OCI-LY1 (cell line): ENCODE measurements around the gene SLC22A1.

Source experiments
- H2AFZ ChIP-seq: fragments of 200-600 bp; sonication (generic), shearing (Covaris generic); 2 replicates; pipeline ENCODE4 v1.6.0; 2014; ENCODE audit warnings: antibody characterized with exemption, mild to moderate bottlenecking, low read length
- H3F3A ChIP-seq: fragments of 200-600 bp; sonication (generic), shearing (Covaris generic); 2 replicates; pipeline ENCODE4 v1.6.0; 2014; ENCODE audit warnings: mild to moderate bottlenecking, antibody characterized with exemption, low read length, moderate library complexity; ENCODE audit not compliant: insufficient read depth
- H3K27ac ChIP-seq: fragments of 200-600 bp; sonication (generic); 2 replicates; pipeline ENCODE4 v1.5.1; 2014; ENCODE audit warnings: low read length, mixed run types, mild to moderate bottlenecking, low read depth; ENCODE audit not compliant: poor library complexity, severe bottlenecking
- H3K27me3 ChIP-seq: fragments of 200-600 bp; sonication (generic); 2 replicates; pipeline ENCODE4 v1.6.0; 2014; ENCODE audit warnings: antibody characterized with exemption, mild to moderate bottlenecking, low read length, moderate library complexity; ENCODE audit not compliant: insufficient read depth
- H3K36me3 ChIP-seq: fragments of 200-600 bp; sonication (generic); 2 replicates; pipeline ENCODE4 v1.6.1; 2014; ENCODE audit warnings: mild to moderate bottlenecking, antibody characterized with exemption, low read length, moderate library complexity, mixed read lengths; ENCODE audit not compliant: insufficient read depth
- H3K4me1 ChIP-seq: fragments of 200-600 bp; sonication (generic); 2 replicates; pipeline ENCODE4 v1.5.1; 2014; ENCODE audit warnings: mild to moderate bottlenecking, low read length, moderate library complexity; ENCODE audit not compliant: insufficient read depth, severe bottlenecking
- H3K4me2 ChIP-seq: fragments of 200-600 bp; sonication (generic), shearing (Covaris generic); 2 replicates; pipeline ENCODE4 v1.6.1; 2014; ENCODE audit warnings: low read length
- H3K4me3 ChIP-seq: fragments of 200-600 bp; sonication (generic); 2 replicates; pipeline ENCODE4 v1.5.1; 2014; ENCODE audit warnings: low read length, low read depth, mild to moderate bottlenecking, mixed read lengths; ENCODE audit not compliant: poor library complexity, severe bottlenecking
- H3K79me2 ChIP-seq: fragments of 200-600 bp; shearing (Covaris generic); 2 replicates; pipeline ENCODE4 v1.6.1; 2016; ENCODE audit warnings: mixed run types, low read length, mixed read lengths; ENCODE audit not compliant: insufficient read depth
- H3K9ac ChIP-seq: fragments of 200-600 bp; sonication (generic), shearing (Covaris generic); 2 replicates; pipeline ENCODE4 v1.6.1; 2014; ENCODE audit warnings: mild to moderate bottlenecking, low read length, mixed read lengths
- H3K9me2 ChIP-seq: fragments of 200-600 bp; sonication (generic), shearing (Covaris generic); 2 replicates; pipeline ENCODE4 v1.6.1; 2014; ENCODE audit warnings: low read depth, mild to moderate bottlenecking, low read length, mixed read lengths
- H3K9me3 ChIP-seq: fragments of 200-600 bp; shearing (Covaris generic); 2 replicates; pipeline ENCODE4 v1.6.1; 2014; ENCODE audit warnings: low read length, mixed read lengths
- H4K20me1 ChIP-seq: fragments of 200-600 bp; sonication (generic), shearing (Covaris generic); 2 replicates; pipeline ENCODE4 v1.6.0; 2016; ENCODE audit warnings: mild to moderate bottlenecking, low read length; ENCODE audit not compliant: insufficient read depth
- EZH2 ChIP-seq: fragments of 200-600 bp; sonication (generic), shearing (Covaris generic); IDR thresholded peaks from 2 replicates; pipeline ENCODE4 v1.8.0; 2017; ENCODE audit warnings: borderline replicate concordance, mixed run types, mild to moderate bottlenecking, antibody characterized with exemption, low read length, moderate library complexity, mixed read lengths
- TF ChIP-seq, protein P1 (sequence below): fragments of 200-600 bp; sonication (generic), shearing (Covaris generic); IDR thresholded peaks from 2 replicates; pipeline ENCODE4 v1.5.1; 2017; ENCODE audit warnings: mild to moderate bottlenecking, antibody characterized with exemption, low read length, moderate library complexity, mixed read lengths

Gene SLC22A1

GRCh38 chr6:160194808-160195207 is 73.2 kb downstream of the SLC22A1 start:
- Histone ChIP-seq H3K9me3 (0 out of 2 replicates have a peak, but pooled peaks cover 3% of the 10 kb centered on the region), H3F3A (no peaks in the 10 kb centered on the region)
- no peak for TF ChIP-seq EZH2

GRCh38 chr6:160197662-160198061 is 76.0 kb downstream of the SLC22A1 start:
- no peaks in the 10 kb centered on the region for H3F3A ChIP-seq
- no peaks in the 10 kb centered on the region for H3K9me2 ChIP-seq
- no peaks in the 10 kb centered on the region for H3K79me2 ChIP-seq
- no peaks in the 10 kb centered on the region for H3K36me3 ChIP-seq
- H3K4me1 ChIP-seq: no peaks in the 10 kb centered on the region
- no peak overlapping the region for H3K27ac ChIP-seq
- H2AFZ ChIP-seq: no peak overlapping the region
- H3K4me2 ChIP-seq: no peak overlapping the region
- H3K9me3 ChIP-seq: 0 out of 2 replicates have a peak, but pooled peaks cover 3% of the 10 kb centered on the region
- no peaks in the 10 kb centered on the region for H3K27me3 ChIP-seq
- TF ChIP-seq, protein P1, sequence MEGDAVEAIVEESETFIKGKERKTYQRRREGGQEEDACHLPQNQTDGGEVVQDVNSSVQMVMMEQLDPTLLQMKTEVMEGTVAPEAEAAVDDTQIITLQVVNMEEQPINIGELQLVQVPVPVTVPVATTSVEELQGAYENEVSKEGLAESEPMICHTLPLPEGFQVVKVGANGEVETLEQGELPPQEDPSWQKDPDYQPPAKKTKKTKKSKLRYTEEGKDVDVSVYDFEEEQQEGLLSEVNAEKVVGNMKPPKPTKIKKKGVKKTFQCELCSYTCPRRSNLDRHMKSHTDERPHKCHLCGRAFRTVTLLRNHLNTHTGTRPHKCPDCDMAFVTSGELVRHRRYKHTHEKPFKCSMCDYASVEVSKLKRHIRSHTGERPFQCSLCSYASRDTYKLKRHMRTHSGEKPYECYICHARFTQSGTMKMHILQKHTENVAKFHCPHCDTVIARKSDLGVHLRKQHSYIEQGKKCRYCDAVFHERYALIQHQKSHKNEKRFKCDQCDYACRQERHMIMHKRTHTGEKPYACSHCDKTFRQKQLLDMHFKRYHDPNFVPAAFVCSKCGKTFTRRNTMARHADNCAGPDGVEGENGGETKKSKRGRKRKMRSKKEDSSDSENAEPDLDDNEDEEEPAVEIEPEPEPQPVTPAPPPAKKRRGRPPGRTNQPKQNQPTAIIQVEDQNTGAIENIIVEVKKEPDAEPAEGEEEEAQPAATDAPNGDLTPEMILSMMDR: no peak
- no peak for TF ChIP-seq EZH2
- no peak overlapping the region for H3K9ac ChIP-seq
- no peaks in the 10 kb centered on the region for H4K20me1 ChIP-seq
- H3K4me3 ChIP-seq: no peak overlapping the region

More at GRCh38 chr6:160194808-160195207, 73.2 kb downstream of the SLC22A1 start:
- no peak overlapping the region for H3K9ac ChIP-seq
- no peak overlapping the region for H3K4me3 ChIP-seq
- H3K9me2 ChIP-seq: no peaks in the 10 kb centered on the region
- no peaks in the 10 kb centered on the region for H3K36me3 ChIP-seq
- H3K4me1 ChIP-seq: no peaks in the 10 kb centered on the region
- H3K27me3 ChIP-seq: no peaks in the 10 kb centered on the region
- no peak overlapping the region for H3K27ac ChIP-seq
- H4K20me1 ChIP-seq: no peaks in the 10 kb centered on the region
- H3K4me2 ChIP-seq: no peak overlapping the region
- H3K79me2 ChIP-seq: no peaks in the 10 kb centered on the region
- no peak overlapping the region for H2AFZ ChIP-seq

DNA sequence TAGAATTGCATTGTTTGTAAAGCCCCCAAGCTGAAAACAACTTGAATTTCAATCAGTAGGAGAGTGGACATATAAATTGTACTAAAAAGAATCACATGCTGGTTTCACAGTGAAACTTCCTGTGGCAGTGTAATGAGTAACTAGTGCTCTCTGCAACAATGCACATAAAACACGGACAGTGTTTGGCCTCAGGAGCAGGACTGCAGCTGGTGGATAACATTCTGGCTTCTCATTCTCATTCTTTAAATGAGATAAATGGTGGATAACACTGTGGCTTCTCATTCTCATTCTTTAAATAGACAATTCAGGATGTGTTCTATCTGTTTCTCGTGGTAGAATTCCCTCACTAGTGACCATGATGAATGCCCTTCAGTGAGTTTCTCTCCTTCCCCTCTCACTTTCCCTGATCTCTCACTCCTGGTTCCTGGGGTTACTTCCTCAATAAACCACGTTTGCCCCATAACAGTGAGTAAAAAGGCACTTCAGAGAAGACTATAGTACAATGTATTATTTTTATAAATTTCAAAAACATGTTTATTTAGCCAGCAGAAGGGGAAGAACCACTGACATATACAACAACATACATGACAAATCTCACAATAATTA is 77.1 kb downstream of the SLC22A1 start:
- Histone ChIP-seq H2AFZ (no peak overlapping the region), H3K4me3 (no peak overlapping the region), H3K36me3 (no peaks in the 10 kb centered on the region), H3K27me3 (no peaks in the 10 kb centered on the region), H3F3A (no peaks in the 10 kb centered on the region), H3K9ac (no peak overlapping the region), H3K4me1 (no peaks in the 10 kb centered on the region), H3K9me2 (no peaks in the 10 kb centered on the region), H4K20me1 (no peaks in the 10 kb centered on the region), H3K9me3 (no peaks in the 10 kb centered on the region), H3K4me2 (no peak overlapping the region), H3K79me2 (no peaks in the 10 kb centered on the region), H3K27ac (no peak overlapping the region)
- TF ChIP-seq EZH2: no peak
- TF ChIP-seq, protein P1: no peak

DNA sequence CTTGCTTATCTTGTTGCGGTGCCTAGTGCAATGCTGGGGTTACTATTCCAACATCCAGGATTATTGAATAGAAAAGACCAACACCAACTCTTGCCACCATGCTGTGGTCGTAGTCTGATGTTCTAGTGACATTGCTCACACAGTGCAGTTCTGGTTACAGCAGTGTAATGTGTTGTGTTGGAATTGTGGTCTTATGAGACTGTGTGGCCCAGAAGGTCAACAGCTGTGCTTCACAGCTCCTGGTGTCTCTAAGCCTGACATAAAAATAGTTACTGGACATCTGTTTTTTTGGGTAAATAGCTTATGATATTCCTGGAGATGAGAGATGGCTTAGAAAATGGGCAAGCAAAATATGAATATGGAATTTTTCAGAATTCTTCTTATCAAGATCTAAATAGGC is 79.4 kb downstream of the SLC22A1 start:
- Histone ChIP-seq H3F3A (no peaks in the 10 kb centered on the region), H3K4me3 (no peak overlapping the region), H3K27ac (no peak overlapping the region), H3K27me3 (no peaks in the 10 kb centered on the region), H3K79me2 (no peaks in the 10 kb centered on the region), H3K4me1 (no peaks in the 10 kb centered on the region), H3K9me3 (no peaks in the 10 kb centered on the region), H2AFZ (no peak overlapping the region), H3K4me2 (no peak overlapping the region), H4K20me1 (no peaks in the 10 kb centered on the region), H3K36me3 (no peaks in the 10 kb centered on the region), H3K9me2 (no peaks in the 10 kb centered on the region), H3K9ac (no peak overlapping the region)
- TF ChIP-seq, protein P1: no peak
- TF ChIP-seq EZH2: no peak
